NCI-H510A (cell line): ENCODE measurements around the gene GPC1.

Experiments used
- DNase-seq: peaks from one replicate; lab custom pipeline; 2025; lab: John Stamatoyannopoulos, UW

GPC1 gene

DNA sequence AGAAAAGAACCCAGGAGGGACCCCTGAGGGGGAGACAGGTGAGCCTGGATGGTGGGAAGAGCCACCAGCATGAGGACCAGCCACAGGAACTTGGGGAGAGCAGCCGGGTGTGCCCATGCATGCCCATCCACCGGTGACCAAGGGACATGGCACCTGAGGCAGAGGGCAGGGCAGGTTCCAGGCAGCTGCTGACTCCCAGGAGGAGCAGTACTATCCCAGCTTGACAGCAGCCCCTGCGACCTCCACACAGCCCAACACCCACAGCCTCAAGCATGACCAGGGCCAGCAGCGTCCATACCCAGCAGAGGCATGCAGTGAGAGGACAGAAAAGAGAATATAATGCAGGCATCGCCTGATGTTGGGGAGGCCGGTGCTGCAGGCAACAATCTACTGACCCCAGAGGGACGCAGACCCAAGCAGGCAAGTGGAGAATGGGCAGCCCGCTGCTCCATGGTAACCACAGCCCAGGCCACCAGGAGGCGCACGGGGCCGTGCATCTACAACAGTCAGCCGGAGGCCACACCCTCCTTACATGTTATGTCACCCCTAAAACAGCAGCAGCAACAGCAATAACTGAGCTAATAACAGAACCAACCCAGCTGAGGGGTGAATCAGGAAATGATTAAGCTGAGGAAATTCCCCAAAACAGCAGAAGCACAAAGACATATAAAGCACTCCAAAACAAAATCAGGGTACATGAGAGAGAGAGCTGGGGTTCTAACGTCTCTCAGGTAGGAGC, 78.3 kb downstream of the GPC1 start:
- DNase-seq: no peak

DNA sequence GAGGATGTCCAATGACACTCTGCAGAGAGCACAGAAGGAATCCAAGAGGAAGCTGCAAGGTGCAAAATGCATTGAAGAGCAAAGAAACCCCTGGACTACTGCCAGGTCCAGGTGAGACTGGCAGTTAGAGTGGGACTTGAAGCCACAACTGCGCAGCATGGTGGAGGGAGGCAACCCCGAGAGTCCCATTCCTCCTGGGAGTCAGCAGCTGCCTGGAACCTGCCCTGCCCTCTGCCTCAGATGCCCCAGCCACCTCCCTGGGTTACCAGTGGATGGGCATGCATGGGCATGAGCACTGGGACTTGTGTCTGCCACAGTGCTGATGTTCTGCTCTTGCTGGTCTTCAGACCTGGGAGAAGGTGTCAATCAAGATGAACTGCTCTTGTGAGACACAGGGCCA, 79.2 kb downstream of the GPC1 start:
- DNase-seq: no peak

GRCh38 chr2:240517342-240517741, 81.9 kb downstream of the GPC1 start:
- no peak for DNase-seq
